H1 (cell line): ENCODE results near the gene TYMS. TPM values are rescaled to one million over a fixed set of nuclear protein-coding genes. Genes with fewer than 3 reads are reported as not detected.

ENCODE experiments used
- CTCF ChIA-PET: fragments of 300-600 bp; sonication (Branson Sonifier 250); formaldehyde crosslinking; loops from one replicate; lab custom pipeline; 2021; ENCODE audit not compliant: partially characterized antibody; lab: Charles Lee
- POLR2A ChIA-PET: fragments of 300-600 bp; sonication (Branson Sonifier 250); formaldehyde crosslinking; loops from one replicate; lab custom pipeline; 2021; ENCODE audit warnings: inconsistent platforms; ENCODE audit not compliant: partially characterized antibody; lab: Charles Lee
- DNase-seq, 2 experiments: peaks; one replicate each; pipeline versions ENCODE4 v3.0.0 to v3.0.0-alpha.2; 2010 to 2022; ENCODE audit warnings: low spot score in 2 of 2, low read depth in 1 of 2, mixed read lengths in 1 of 2
- FAIRE-seq: peaks from 2 replicates; lab custom pipeline; 2011; peaks lifted over from hg19 to GRCh38; lab: Jason Lieb, UNC
- H2AFZ ChIP-seq: 2 replicates; pipeline ENCODE4 v1.8.1; 2012; ENCODE audit warnings: low read length, inconsistent platforms
- H2AK5ac ChIP-seq: 2 replicates; pipeline ENCODE4 v1.6.1; 2013; ENCODE audit warnings: low read depth, low read length
- H2BK120ac ChIP-seq: replicated peaks from 2 replicates; pipeline ENCODE3; 2013; ENCODE audit warnings: low read depth, low read length, inconsistent platforms
- H2BK12ac ChIP-seq: 2 replicates; pipeline ENCODE4 v1.6.1; 2013; ENCODE audit warnings: low read depth, low read length
- H2BK15ac ChIP-seq: 2 replicates; pipeline ENCODE4 v1.6.1; 2013; ENCODE audit warnings: low read length
- H2BK20ac ChIP-seq: 2 replicates; pipeline ENCODE4 v1.6.1; 2013; ENCODE audit warnings: low read length
- H2BK5ac ChIP-seq: 2 replicates; pipeline ENCODE4 v1.6.1; 2013; ENCODE audit warnings: low read depth, low read length
- H3K14ac ChIP-seq: 2 replicates; pipeline ENCODE4 v1.6.1; 2013; ENCODE audit warnings: inconsistent platforms; ENCODE audit not compliant: insufficient read length
- H3K18ac ChIP-seq: 2 replicates; pipeline ENCODE4 v1.6.1; 2013; ENCODE audit warnings: low read length; ENCODE audit errors: extremely low read depth
- H3K23ac ChIP-seq: 2 replicates; pipeline ENCODE4 v1.6.1; 2013; ENCODE audit warnings: inconsistent platforms; ENCODE audit not compliant: insufficient read length
- H3K23me2 ChIP-seq: 2 replicates; pipeline ENCODE4 v1.6.1; 2013; ENCODE audit warnings: low read depth, low read length
- H3K27ac ChIP-seq: 2 replicates; pipeline ENCODE4 v1.6.1; 2011; ENCODE audit warnings: low read depth, low read length, inconsistent platforms
- H3K27me3 ChIP-seq, 4 experiments: replicated peaks in 1 of 4; 1 replicate in 1 of 4; 2 replicates in 3 of 4; pipeline versions ENCODE4 v1.6.1 to v1.8.1; 2011 to 2013; ENCODE audit warnings: low read length in 3 of 4, mild to moderate bottlenecking in 3 of 4, inconsistent platforms in 2 of 4, mixed read lengths in 2 of 4, moderate library complexity in 1 of 4; ENCODE audit not compliant: control insufficient read depth in 3 of 4, insufficient read depth in 3 of 4; ENCODE audit errors: extremely low read depth in 1 of 4
- H3K36me3 ChIP-seq, 4 experiments: 2 replicates each; pipeline versions ENCODE4 v1.6.1 to v1.8.1; 2011 to 2013; ENCODE audit warnings: mild to moderate bottlenecking in 4 of 4, low read length in 3 of 4, moderate library complexity in 2 of 4, control low read depth in 1 of 4, inconsistent platforms in 1 of 4; ENCODE audit not compliant: insufficient read depth in 4 of 4, control insufficient read depth in 2 of 4
- H3K4ac ChIP-seq: replicated peaks from 2 replicates; pipeline ENCODE3; 2013; ENCODE audit warnings: low read length, low read depth, mixed read lengths, inconsistent platforms; ENCODE audit not compliant: insufficient read length
- H3K4me1 ChIP-seq, 4 experiments: replicated peaks in 1 of 4; 1 replicate in 1 of 4; 2 replicates in 3 of 4; pipeline versions ENCODE4 v1.6.1 to v1.8.1; 2011 to 2013; ENCODE audit warnings: low read length in 3 of 4, inconsistent platforms in 2 of 4, mixed read lengths in 1 of 4; ENCODE audit not compliant: insufficient read depth in 4 of 4, control insufficient read depth in 3 of 4
- H3K4me2 ChIP-seq, 2 experiments: 2 replicates each; pipeline versions ENCODE4 v1.6.1 to v1.8.1; 2011 to 2013; ENCODE audit warnings: low read depth in 2 of 2, low read length in 2 of 2, control low read depth in 1 of 2, inconsistent platforms in 1 of 2, mild to moderate bottlenecking in 1 of 2; ENCODE audit not compliant: insufficient read depth in 1 of 2
- H3K4me3 ChIP-seq, 4 experiments: fragments of 200-600, 300-600 bp in 1 of 4; sonication (generic), shearing (Covaris generic), sonication (Bioruptor Twin) in 1 of 4; 2 replicates each; pipeline versions ENCODE4 v1.5.1 to v1.8.1; 2011 to 2016; ENCODE audit warnings: low read length in 4 of 4, low read depth in 3 of 4, control low read depth in 2 of 4, inconsistent platforms in 2 of 4, mild to moderate bottlenecking in 2 of 4, mixed read lengths in 1 of 4, moderate library complexity in 1 of 4; ENCODE audit not compliant: insufficient read depth in 2 of 4; ENCODE audit errors: extremely low read depth in 1 of 4
- H3K56ac ChIP-seq: replicated peaks from 2 replicates; pipeline ENCODE3; 2013; ENCODE audit warnings: low read depth, mild to moderate bottlenecking, mixed read lengths, low read length, inconsistent platforms; ENCODE audit not compliant: insufficient read length
- H3K79me1 ChIP-seq: 2 replicates; pipeline ENCODE4 v1.6.1; 2013; ENCODE audit warnings: low read depth, low read length, control low read depth
- H3K79me2 ChIP-seq, 2 experiments: 2 replicates each; pipeline versions ENCODE4 v1.6.1 to v1.8.1; 2012 to 2013; ENCODE audit warnings: low read length in 2 of 2, mild to moderate bottlenecking in 2 of 2, inconsistent platforms in 1 of 2; ENCODE audit not compliant: insufficient read depth in 2 of 2, control insufficient read depth in 1 of 2
- H3K9ac ChIP-seq, 4 experiments: replicated peaks in 1 of 4; 1 replicate in 1 of 4; 2 replicates in 3 of 4; pipeline versions ENCODE4 v1.6.1 to v1.8.1; 2011 to 2013; ENCODE audit warnings: low read depth in 3 of 4, low read length in 3 of 4, control low read depth in 2 of 4, mild to moderate bottlenecking in 2 of 4, moderate library complexity in 2 of 4, inconsistent platforms in 1 of 4; ENCODE audit errors: extremely low read depth in 1 of 4
- H3K9me3 ChIP-seq, 2 experiments: 2 replicates each; pipeline versions ENCODE4 v1.6.1 to v1.8.1; 2012 to 2013; ENCODE audit warnings: mild to moderate bottlenecking in 2 of 2, moderate library complexity in 2 of 2, control low read depth in 1 of 2, inconsistent platforms in 1 of 2, low read depth in 1 of 2, low read length in 1 of 2, mixed read lengths in 1 of 2; ENCODE audit not compliant: insufficient read depth in 2 of 2
- H4K20me1 ChIP-seq, 2 experiments: replicated peaks in 1 of 2; 2 replicates each; pipeline versions ENCODE3 to v1.8.1; 2011 to 2013; ENCODE audit warnings: inconsistent platforms in 2 of 2, low read length in 2 of 2, mild to moderate bottlenecking in 1 of 2; ENCODE audit not compliant: insufficient read depth in 2 of 2, control insufficient read depth in 1 of 2
- H4K5ac ChIP-seq: 2 replicates; pipeline ENCODE4 v1.6.1; 2013; ENCODE audit warnings: low read length, low read depth, mixed read lengths, inconsistent platforms; ENCODE audit not compliant: insufficient read length
- H4K8ac ChIP-seq: 2 replicates; pipeline ENCODE4 v1.8.0; 2013; ENCODE audit warnings: mild to moderate bottlenecking, moderate library complexity, low read length, inconsistent platforms; ENCODE audit not compliant: insufficient read depth; ENCODE audit errors: extremely low read depth
- H4K91ac ChIP-seq: replicated peaks from 2 replicates; pipeline ENCODE3; 2013; ENCODE audit warnings: low read length, mixed read lengths, inconsistent platforms; ENCODE audit not compliant: insufficient read length
- CEBPB ChIP-seq: IDR thresholded peaks from 2 replicates; pipeline ENCODE4 v1.6.1; 2012; ENCODE audit warnings: low read depth, low read length
- JUN ChIP-seq: IDR thresholded peaks from 2 replicates; pipeline ENCODE4 v1.6.1; 2011; ENCODE audit warnings: low read depth, mild to moderate bottlenecking, improper control_type of control experiment, low read length
- MAFK ChIP-seq: IDR thresholded peaks from 2 replicates; pipeline ENCODE4 v1.6.1; 2012; ENCODE audit warnings: low read depth, mild to moderate bottlenecking, improper control_type of control experiment, low read length
- SRF ChIP-seq: IDR thresholded peaks from 2 replicates; pipeline ENCODE4 v1.6.1; 2011; ENCODE audit warnings: mild to moderate bottlenecking, low read depth, low read length, moderate library complexity
- WGBS, 2 experiments: shearing (Covaris generic) in 1 of 2; methylation state at CpG; one replicate each; pipeline versions ENCODE4 v1.1.6 to v1.1.7; 2013 to 2015; ENCODE audit warnings: low lambda C conversion rate in 2 of 2, mixed read lengths in 2 of 2, inconsistent platforms in 1 of 2, low coverage in 1 of 2, missing lambda C conversion rate in 1 of 2; ENCODE audit not compliant: insufficient replicate concordance in 2 of 2, insufficient coverage in 1 of 2, insufficient read length in 1 of 2; ENCODE audit errors: extremely low coverage in 1 of 2, missing lambda C conversion rate in 1 of 2; 5-methylcytosine and 5-hydroxymethylcytosine counted together
- polyA plus RNA-seq, 7 experiments: library from polyadenylated mRNA; depleted of rRNA in 3 of 7; stranded (reverse) in 5 of 7; unstranded in 2 of 7; fragments of >200 nt in 5 of 7; fragments of 200-250 nt in 2 of 7; gene quantifications; 1 replicate in 5 of 7; 2 replicates in 1 of 7; 4 replicates in 1 of 7; pipeline versions ENCODE4 v1.2.1 to v1.2.3, GENCODE V29; 2011 to 2013; ENCODE audit warnings: missing spikeins in 2 of 7, mixed read lengths in 2 of 7
- total RNA-seq: library from RNA; stranded (reverse); fragmentation: NEBNext Ultra II Directional; extraction: Animal tissue kit (Norgen Biotek cat#: 25700); gene quantifications from 2 replicates; pipeline ENCODE4 v1.2.1, GENCODE V29; 2021

TYMS gene
- total and polyA plus RNA-seq, 2 of the 8 experiments (the other 6 are each of a cell fraction or from before 2014, with no cell fraction given), result 91.9 to 110 TPM

- Histone ChIP-seq H3K4me2 (no peak overlapping the region), H3K4me3 (no peak overlapping the region), H3K23ac (no peak overlapping the region), H3K56ac (no peak overlapping the region), H3K36me3 (peaks cover 10 to 34% (median 19%) of the 10 kb centered on the region in 4 experiments; a peak in 7 of 8 replicates), H2BK12ac (no peak overlapping the region), H2AFZ (no peak overlapping the region), H2BK15ac (no peak overlapping the region), H4K91ac (no peak overlapping the region), H3K27me3 (no peaks in the 10 kb centered on the region), H3K14ac (no peak overlapping the region), H3K79me2 (peaks cover 0 to 40% of the 10 kb centered on the region in 2 experiments; a peak in 3 of 4 replicates), H3K9me3 (peaks cover 5 to 7% of the 10 kb centered on the region in 2 experiments; a peak in 3 of 4 replicates), H3K9ac (no peak overlapping the region), H3K4ac (no peak overlapping the region), H3K79me1 (peaks cover 16% of the 10 kb centered on the region), H4K8ac (no peak overlapping the region), H2BK5ac (no peak overlapping the region), H2AK5ac (no peak overlapping the region), H3K27ac (no peak overlapping the region), H3K4me1 (peaks cover 0 to 8% (median 5%) of the 10 kb centered on the region in 4 experiments; a peak in 5 of 7 replicates), H3K18ac (no peak overlapping the region), H2BK120ac (no peak overlapping the region), H2BK20ac (no peak overlapping the region), H4K5ac (no peak overlapping the region), H3K23me2 (peaks cover 5% of the 10 kb centered on the region; the same call in 1 of the 2 replicates), H4K20me1 (peaks cover 4 to 6% of the 10 kb centered on the region in 2 experiments)
- no peak for DNase-seq
- TF ChIP-seq CEBPB (no peak), SRF (no peak), MAFK (no peak), JUN (no peak)
- FAIRE-seq, result no peak
- 92% methylated on average over 4 of the region's 4 CpGs; no CpG with 5 or more reads in 1 of the 2 experiments for WGBS, 2 experiments
- POLR2A ChIA-PET, result no interaction called here
- CTCF ChIA-PET, result no interaction called here
Observed at GRCh38 chr18:662197-662596, 4.7 kb downstream of the TYMS start.
